ENCODE results near the gene ICAM4. TPM values are rescaled to one million over a fixed set of nuclear protein-coding genes. Genes with fewer than 3 reads are reported as not detected.

ICAM4 gene
- total RNA-seq, 1 donor from 2014 or later: not detected

GRCh38 chr19:10295847-10296591, 9.3 kb downstream of the ICAM4 start:
- H3K36me3 Mint-ChIP-seq (ENCODE audit: low read depth): peaks cover 3% of the 10 kb centered on the region
- no peaks in the 10 kb centered on the region for H3K9me3 Mint-ChIP-seq (ENCODE audit: low read depth)
- H3K4me3 Mint-ChIP-seq (ENCODE audit: unreplicated experiment): peak overlapping the region; percentile 49
- TF ChIP-seq, protein P1, sequence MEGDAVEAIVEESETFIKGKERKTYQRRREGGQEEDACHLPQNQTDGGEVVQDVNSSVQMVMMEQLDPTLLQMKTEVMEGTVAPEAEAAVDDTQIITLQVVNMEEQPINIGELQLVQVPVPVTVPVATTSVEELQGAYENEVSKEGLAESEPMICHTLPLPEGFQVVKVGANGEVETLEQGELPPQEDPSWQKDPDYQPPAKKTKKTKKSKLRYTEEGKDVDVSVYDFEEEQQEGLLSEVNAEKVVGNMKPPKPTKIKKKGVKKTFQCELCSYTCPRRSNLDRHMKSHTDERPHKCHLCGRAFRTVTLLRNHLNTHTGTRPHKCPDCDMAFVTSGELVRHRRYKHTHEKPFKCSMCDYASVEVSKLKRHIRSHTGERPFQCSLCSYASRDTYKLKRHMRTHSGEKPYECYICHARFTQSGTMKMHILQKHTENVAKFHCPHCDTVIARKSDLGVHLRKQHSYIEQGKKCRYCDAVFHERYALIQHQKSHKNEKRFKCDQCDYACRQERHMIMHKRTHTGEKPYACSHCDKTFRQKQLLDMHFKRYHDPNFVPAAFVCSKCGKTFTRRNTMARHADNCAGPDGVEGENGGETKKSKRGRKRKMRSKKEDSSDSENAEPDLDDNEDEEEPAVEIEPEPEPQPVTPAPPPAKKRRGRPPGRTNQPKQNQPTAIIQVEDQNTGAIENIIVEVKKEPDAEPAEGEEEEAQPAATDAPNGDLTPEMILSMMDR (IDR thresholded peaks at IDR 0.05): no peak
- DNase-seq (ENCODE audit: low spot score): no peak
- no peak overlapping the region for H3K27ac Mint-ChIP-seq (ENCODE audit: unreplicated experiment)
- H3K4me1 Mint-ChIP-seq (ENCODE audit: low read depth): peaks cover 25% of the 10 kb centered on the region
- peaks cover 46% of the 10 kb centered on the region for H3K27me3 Mint-ChIP-seq (ENCODE audit: low read depth)

DNA sequence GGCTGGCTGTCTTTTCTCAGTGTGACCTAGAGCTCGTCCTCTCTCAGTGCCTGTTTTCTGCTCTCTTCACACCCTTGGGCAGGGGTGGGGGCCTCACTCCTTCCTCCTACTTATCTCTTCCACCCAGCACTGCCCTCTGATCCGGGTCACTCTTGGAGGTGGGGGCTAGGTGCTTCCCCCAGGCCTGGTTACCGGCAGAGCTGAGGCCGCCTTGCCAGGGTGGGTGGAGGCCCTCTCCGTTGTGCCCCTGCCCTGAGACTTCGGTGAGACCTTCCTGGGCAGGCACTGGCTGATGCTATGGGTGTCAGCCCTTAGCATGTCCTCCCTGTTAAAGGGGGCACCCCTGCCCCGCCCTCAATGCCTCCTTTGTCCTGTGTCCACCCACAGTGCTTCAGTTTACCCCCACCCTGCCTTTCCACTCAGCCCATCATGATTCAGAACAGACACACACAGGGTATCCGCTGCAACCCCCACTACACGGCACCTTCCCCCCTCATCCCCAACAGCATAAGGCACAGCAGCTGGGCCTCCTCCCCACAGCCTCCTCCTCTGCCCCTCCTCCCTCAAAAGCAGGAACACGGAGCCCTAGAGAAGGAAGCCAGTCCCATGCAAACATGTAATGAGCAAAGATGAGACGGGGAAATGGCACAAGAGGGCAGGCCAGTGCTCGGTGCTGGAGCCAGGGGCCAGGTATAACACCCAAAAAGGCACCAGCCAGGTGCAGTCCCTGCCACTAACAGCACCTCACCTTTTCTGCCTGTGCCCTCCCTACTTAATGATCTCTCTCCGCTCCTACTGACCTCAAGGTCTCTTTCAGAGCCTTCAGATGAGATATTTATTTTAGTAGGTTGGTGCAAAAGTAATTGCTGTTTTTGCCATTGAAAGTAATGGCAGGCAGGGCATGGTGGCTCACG, 13.0 kb downstream of the ICAM4 start:
- Mint-ChIP-seq H3K36me3 (ENCODE audit: low read depth) (peaks cover 2% of the 10 kb centered on the region), H3K9me3 (ENCODE audit: low read depth) (no peaks in the 10 kb centered on the region), H3K27me3 (ENCODE audit: low read depth) (peaks cover 18% of the 10 kb centered on the region), H3K4me1 (ENCODE audit: low read depth) (peaks cover 7% of the 10 kb centered on the region), H3K27ac (ENCODE audit: unreplicated experiment) (no peak overlapping the region), H3K4me3 (ENCODE audit: unreplicated experiment) (no peak overlapping the region)
- no peak for DNase-seq (ENCODE audit: low spot score)
- TF ChIP-seq, protein P1 (IDR thresholded peaks at IDR 0.05): no peak

DNA sequence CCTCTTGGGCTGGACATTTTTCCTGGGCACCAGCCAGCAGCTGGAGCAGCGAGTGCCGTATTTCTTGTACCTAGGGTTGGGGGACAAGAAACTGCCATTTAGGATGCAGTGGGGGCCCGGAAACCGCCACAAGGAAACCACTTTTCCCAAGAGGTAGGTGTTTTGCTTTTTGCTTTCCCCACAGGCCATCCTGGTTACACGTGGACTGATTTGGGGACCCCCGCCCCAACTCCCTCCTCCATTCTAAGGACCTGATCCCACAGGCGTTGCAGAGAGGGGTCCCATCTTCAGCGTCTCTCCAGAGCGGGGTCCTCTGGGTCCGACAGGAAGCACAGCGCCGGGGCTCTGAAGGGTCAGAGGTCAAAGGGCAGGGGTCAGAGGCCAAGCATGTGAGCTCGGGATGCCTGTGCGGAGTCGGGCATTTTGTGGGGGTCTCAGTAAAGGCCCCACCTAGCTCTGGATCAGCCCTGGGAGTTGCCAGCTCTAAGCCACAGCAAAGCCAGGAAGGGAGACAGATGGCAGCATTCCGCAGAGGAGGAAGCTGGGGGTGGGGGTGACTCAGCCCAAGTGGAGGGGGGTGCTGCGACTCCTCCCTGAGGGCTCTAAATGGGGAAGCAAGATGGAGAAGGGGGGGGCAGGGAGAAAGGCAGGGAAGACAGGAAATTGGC, 18.5 kb downstream of the ICAM4 start:
- H3K27ac Mint-ChIP-seq (ENCODE audit: unreplicated experiment): no peak overlapping the region
- H3K4me1 Mint-ChIP-seq (ENCODE audit: low read depth): peaks cover 3% of the 10 kb centered on the region
- peaks cover under 1% of the 10 kb centered on the region for H3K36me3 Mint-ChIP-seq (ENCODE audit: low read depth)
- DNase-seq (ENCODE audit: low spot score): no peak
- TF ChIP-seq, protein P1 (IDR thresholded peaks at IDR 0.05): no peak
- no peaks in the 10 kb centered on the region for H3K9me3 Mint-ChIP-seq (ENCODE audit: low read depth)
- H3K4me3 Mint-ChIP-seq (ENCODE audit: unreplicated experiment): no peak overlapping the region
- peaks cover 3% of the 10 kb centered on the region for H3K27me3 Mint-ChIP-seq (ENCODE audit: low read depth)

GRCh38 chr19:10306327-10306726, 19.6 kb downstream of the ICAM4 start:
- DNase-seq (ENCODE audit: low spot score): no peak
- Mint-ChIP-seq H3K4me3 (ENCODE audit: unreplicated experiment) (no peak overlapping the region), H3K36me3 (ENCODE audit: low read depth) (peaks cover 2% of the 10 kb centered on the region), H3K27me3 (ENCODE audit: low read depth) (peaks cover under 1% of the 10 kb centered on the region), H3K9me3 (ENCODE audit: low read depth) (no peaks in the 10 kb centered on the region), H3K4me1 (ENCODE audit: low read depth) (peaks cover 3% of the 10 kb centered on the region), H3K27ac (ENCODE audit: unreplicated experiment) (no peak overlapping the region)
- TF ChIP-seq, protein P1 (IDR thresholded peaks at IDR 0.05): no peak

DNA sequence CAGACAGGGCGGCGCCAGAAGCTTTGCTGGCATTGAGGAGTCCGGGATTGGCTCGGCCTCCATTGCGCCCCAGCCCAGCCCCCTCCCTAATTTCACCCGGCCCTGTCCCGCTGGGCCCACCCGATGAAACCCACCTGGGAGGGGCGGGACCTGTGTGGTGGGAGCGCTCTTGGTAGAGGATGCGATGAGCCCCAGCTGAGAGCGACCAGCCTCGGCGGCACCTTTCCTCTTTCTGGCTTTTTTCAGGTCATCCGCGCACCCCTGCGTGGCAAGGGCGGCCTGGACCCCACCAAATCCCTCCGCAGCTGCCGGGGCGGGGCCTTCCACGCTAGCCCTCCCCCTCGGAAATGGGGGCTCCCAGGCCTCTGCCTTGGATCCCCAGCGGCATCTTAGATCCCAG, 22.7 kb downstream of the ICAM4 start, which contains the start of gene ZGLP1:
Gene ZGLP1, minus strand, starts transcription at position 393 of the 400 bp plus-strand sequence.
- peak within 1 kb of the TSS; percentile 32 for H3K27ac Mint-ChIP-seq (ENCODE audit: unreplicated experiment)
- TF ChIP-seq, protein P1 (IDR thresholded peaks at IDR 0.05): no peak
- H3K4me3 Mint-ChIP-seq (ENCODE audit: unreplicated experiment): no peak within 1 kb of the TSS
- no peaks in the 10 kb centered on the region for H3K27me3 Mint-ChIP-seq (ENCODE audit: low read depth)
- peaks cover 4% of the 10 kb centered on the region for H3K36me3 Mint-ChIP-seq (ENCODE audit: low read depth)
- no peaks in the 10 kb centered on the region for H3K9me3 Mint-ChIP-seq (ENCODE audit: low read depth)
- H3K4me1 Mint-ChIP-seq (ENCODE audit: low read depth): peaks cover 6% of the 10 kb centered on the region
- no peak for DNase-seq (ENCODE audit: low spot score)

Data from chondrocyte (in vitro differentiated cells).